Measurements from ENCODE around the gene ZDHHC7.

DNA sequence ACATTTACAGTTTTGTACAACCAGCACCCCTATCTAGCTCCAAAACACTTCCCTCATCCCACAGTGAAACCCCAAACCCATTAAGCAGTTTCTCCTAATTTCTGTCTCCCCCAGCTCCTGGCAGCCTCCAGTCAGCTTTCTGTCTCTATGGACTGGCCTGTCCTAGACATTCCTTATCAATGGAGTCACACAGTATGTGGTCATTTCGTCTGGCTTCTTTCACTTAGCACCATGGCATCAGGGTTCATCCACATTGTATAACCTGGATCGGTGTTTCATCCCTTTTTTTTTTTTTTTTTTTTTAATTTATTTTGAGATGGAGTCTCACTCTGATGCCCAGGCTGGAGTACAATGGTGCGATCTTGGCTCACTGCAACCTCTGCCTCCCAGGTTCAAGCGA lies 68.5 kb downstream of the ZDHHC7 start:
- TF ChIP-seq, protein P1, sequence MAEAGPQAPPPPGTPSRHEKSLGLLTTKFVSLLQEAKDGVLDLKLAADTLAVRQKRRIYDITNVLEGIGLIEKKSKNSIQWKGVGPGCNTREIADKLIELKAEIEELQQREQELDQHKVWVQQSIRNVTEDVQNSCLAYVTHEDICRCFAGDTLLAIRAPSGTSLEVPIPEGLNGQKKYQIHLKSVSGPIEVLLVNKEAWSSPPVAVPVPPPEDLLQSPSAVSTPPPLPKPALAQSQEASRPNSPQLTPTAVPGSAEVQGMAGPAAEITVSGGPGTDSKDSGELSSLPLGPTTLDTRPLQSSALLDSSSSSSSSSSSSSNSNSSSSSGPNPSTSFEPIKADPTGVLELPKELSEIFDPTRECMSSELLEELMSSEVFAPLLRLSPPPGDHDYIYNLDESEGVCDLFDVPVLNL (CRISPR knock-in tag; IDR thresholded peaks at IDR 0.05; ENCODE audit: low read depth), result no peak
- TF ChIP-seq ZNF699 (CRISPR knock-in tag; IDR thresholded peaks at IDR 0.05; ENCODE audit: insufficient replicate concordance) (no peak), FOXM1 (IDR thresholded peaks at IDR 0.05; ENCODE audit: low read depth) (no peak), FOXM1 (CRISPR knock-in tag; IDR thresholded peaks at IDR 0.05; ENCODE audit: low read depth) (no peak), ERF (CRISPR knock-in tag; IDR thresholded peaks at IDR 0.05) (no peak), SP2 (IDR thresholded peaks at IDR 0.05; ENCODE audit: extremely low read depth, low read depth, low read length, poor library complexity, severe bottlenecking) (no peak)
- TF ChIP-seq, protein P2, sequence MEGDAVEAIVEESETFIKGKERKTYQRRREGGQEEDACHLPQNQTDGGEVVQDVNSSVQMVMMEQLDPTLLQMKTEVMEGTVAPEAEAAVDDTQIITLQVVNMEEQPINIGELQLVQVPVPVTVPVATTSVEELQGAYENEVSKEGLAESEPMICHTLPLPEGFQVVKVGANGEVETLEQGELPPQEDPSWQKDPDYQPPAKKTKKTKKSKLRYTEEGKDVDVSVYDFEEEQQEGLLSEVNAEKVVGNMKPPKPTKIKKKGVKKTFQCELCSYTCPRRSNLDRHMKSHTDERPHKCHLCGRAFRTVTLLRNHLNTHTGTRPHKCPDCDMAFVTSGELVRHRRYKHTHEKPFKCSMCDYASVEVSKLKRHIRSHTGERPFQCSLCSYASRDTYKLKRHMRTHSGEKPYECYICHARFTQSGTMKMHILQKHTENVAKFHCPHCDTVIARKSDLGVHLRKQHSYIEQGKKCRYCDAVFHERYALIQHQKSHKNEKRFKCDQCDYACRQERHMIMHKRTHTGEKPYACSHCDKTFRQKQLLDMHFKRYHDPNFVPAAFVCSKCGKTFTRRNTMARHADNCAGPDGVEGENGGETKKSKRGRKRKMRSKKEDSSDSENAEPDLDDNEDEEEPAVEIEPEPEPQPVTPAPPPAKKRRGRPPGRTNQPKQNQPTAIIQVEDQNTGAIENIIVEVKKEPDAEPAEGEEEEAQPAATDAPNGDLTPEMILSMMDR (IDR thresholded peaks at IDR 0.05 in 2 of 3, conservative IDR thresholded peaks at IDR 0.05 in 1 of 3; ENCODE audit: insufficient read depth in 2 of 3, low read depth in 1 of 3, low read length in 3 of 3), result no peak

Measured in K562 (cell line).